Fibroblast of peridontal ligament (primary cell): Measurements from ENCODE around the gene DNAJC22.
"Not testable (repeated sequence)": the region's sequence is repeated elsewhere in the genome, so short reads cannot be mapped to it uniquely, and the experiment has no call there.

Experiments
- DNase-seq: peaks from one replicate; pipeline ENCODE4 v3.0.0-alpha.2; 2010; ENCODE audit errors: extremely low read depth

DNAJC22 gene

DNA sequence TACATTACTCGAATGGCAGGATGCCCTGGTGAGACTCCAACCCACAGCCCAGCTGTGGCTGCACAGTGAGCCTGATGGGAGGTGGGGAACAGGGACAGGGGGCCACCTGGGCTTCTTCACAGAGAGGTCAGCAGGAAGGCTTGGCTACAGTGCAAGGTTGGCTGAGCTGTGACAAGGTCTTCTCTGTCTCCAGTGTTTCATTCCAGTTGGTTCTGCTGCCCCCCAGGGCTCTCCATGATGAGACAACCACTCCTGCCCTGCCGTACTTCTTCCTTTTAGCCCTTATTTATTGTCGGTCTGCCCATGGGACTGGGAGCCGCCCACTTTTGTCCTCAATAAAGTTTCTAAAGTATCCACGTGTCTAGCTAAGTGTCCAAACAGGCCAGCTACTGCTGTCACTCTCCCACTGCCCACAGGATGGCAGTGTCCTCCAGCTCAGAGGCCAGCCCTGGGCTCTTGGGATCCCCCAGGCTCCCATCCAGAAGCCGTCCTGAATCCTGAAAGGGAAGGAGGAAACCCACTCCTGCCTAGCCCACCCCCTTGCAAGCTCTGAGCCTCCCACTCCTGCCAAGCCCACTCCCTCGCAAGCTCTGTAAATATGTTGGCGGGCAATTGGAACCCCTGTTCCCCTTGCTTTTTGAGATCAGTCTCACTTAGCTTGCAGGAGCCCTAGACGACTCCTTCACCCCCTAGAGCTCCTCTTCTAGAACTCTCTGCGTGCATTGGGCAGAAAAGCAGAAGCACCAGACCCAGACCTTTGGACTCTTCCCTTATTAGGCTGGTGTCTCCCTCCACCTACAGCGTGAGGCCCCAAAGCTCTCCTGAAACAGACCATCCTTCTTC is 15.1 kb upstream of the DNAJC22 start:
- peak; percentile 79 for DNase-seq

DNA sequence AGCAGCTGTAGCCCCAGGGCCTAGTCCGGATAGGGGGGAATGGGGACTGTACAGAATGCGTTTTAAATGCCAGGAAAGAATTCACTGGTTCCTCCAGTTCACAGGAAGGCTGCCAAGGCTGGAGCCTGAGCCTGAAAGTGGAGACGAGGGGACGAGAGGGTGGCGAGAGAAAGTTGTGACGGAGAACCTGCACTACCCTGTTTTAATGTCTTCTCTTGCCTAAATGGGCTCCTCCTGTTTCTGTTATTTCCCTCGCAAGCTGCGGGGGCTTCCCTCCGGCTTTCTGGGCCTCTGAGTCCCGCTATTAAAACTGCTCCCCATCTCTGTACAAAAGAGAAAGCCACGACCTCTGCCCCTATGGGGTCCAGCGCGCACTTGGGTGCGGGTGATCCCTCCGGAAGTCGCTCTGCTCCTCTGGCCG is 14.2 kb upstream of the DNAJC22 start:
- DNase-seq = no peak

DNA sequence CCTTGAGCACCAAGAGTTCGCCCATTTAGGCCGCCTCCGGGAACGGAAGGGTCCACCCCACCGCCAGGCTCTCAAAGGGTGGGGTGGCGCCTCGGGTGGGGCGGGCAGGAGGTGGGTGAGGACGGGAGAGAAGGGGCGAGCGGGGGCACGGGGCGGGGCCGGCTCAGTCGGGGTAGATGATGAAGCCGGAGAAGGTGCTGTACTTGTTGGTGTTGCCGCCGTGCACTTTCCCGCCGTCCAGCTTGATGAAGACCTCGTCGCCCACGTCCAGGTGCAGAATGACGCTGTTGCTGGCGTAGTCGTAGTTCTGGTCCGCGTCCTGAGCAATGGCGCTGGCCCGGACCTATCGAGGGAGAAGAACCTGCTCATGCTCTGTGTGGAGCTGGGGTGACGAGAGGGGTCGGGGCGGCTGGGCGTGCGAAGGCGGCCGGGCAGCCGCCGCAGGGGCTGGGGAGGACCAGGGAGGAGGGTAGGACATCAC is 13.8 kb upstream of the DNAJC22 start:
- DNase-seq = no peak

DNA sequence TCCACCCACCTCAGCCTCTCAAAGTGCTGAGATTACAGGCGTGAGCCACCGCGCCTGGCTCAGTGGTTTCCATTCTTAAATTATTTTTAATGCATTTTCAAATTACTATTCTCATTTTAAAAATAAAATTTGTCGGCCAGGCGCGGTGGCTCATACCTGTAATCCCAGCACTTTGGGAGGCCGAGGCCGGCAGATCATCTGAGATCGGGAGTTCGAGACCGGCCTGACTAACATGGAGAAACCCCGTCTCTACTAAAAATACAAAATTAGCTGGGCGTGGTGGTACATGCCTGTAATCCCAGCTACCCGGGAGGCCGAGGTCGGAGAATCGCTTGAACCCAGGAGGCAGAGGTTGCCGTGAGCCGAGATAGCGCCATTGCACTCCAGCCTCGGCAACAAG is 12.9 kb upstream of the DNAJC22 start:
- DNase-seq = not testable (repeated sequence)

DNA sequence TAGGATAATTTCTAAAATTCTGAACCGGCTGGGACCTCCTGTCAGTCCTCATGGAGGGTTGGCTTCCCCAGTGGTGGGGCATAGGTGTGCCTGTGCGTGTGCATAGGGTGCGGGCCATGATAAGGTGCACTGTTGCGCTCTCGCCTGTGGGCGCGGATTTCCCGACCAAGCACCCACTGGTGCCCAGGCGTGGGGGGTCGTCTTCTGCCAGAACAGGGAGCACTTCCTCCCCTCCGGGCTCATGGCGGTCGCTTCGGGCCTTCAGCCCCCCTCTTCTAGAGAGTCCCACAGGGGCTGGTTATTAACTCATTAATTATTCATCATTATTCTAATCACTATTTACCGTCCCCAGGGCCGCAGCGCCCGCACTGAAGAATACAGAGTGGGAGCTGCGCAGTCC is 12.5 kb upstream of the DNAJC22 start:
- DNase-seq = no peak

DNA sequence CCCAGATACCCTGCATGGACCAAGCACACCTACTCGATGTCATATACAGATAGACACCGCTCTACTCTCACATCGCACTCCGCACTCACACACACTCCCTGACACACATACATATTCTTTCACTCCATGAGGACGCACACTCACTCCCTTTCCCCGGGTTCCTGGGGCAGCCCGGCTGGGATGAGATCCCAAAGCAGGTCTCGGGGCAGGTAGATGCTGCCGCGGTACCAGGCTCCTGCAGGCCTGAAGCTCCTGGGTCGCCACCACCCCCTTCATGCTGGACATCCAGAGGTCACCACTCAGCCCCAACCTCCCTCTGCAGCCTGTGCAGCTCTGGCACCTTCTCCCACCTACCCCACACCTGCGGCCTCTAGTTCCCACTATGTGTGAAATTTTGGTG is 12.0 kb upstream of the DNAJC22 start:
- DNase-seq = no peak

DNA sequence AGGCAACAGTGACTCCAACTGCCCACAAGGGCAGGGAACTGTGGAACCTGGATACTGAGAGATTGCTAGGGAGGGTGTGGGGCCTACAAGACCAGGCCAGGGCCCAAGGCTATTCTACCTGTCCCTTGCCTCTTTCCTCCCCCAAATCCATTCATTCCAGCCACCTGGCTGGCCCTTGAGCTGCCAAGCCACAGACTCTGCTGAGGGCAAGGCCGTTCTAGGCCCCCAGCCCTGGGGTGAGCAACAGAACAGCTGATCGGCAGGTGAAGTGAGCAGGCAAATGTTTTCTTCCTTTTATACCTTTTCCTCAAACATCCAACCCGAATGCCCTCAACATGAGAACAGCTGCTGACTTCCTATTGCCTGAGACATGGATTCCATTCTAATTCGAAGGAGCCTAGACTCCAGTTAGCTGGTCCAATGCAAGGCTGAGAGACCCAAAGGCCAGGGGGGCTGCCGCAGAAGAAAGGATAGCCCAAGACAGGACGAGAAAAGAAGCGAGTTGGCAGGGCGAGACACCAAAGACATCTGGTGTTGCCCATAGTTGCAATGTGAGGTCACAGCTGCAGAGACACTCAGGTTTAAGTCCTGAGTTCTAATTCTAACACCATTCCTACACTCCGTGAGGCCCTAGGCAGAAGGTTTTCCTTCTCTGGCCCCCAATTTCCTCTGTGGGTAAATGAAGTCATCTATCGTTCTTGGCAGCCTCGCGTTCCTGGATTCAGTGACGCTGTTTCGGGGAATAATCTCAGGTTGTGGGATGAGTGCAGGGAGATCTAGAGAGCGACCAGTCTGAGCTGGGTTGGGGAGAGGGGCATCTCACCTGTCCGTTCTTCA is 11.4 kb upstream of the DNAJC22 start:
- no peak for DNase-seq

DNA sequence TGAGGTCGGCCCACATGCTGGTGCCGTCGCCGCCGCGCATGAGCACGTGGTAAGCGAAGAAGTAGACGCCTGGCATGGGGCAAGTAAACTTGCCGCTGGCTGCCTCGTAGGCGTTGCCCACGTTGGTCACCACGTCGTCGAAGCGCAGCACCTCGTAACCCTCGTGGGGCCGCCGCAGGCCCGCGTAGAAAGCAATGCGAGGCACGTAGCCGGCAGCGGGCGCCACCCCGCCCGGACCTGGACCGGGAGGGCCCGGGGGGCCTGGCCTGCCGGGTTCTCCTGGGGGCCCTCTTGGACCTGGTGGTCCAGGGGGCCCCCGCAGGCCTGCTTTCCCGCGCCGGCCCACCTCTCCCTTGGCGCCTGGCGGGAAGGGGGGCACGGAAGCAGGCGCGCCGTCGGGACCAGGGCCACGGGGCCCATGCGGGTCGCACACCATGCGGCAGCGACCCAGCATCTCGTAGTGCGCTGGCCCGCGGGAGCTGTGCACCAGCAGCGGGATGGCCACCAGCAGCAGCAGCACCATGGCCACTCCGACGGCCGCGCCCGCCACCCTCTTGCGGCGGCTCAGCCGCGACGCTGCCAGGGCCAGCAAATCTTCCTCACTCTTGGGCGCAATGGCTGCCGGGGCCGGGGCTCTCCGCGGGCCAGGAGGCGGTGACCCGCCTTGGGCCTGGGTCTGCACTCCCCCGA is 10.6 kb upstream of the DNAJC22 start:
- DNase-seq = no peak

DNA sequence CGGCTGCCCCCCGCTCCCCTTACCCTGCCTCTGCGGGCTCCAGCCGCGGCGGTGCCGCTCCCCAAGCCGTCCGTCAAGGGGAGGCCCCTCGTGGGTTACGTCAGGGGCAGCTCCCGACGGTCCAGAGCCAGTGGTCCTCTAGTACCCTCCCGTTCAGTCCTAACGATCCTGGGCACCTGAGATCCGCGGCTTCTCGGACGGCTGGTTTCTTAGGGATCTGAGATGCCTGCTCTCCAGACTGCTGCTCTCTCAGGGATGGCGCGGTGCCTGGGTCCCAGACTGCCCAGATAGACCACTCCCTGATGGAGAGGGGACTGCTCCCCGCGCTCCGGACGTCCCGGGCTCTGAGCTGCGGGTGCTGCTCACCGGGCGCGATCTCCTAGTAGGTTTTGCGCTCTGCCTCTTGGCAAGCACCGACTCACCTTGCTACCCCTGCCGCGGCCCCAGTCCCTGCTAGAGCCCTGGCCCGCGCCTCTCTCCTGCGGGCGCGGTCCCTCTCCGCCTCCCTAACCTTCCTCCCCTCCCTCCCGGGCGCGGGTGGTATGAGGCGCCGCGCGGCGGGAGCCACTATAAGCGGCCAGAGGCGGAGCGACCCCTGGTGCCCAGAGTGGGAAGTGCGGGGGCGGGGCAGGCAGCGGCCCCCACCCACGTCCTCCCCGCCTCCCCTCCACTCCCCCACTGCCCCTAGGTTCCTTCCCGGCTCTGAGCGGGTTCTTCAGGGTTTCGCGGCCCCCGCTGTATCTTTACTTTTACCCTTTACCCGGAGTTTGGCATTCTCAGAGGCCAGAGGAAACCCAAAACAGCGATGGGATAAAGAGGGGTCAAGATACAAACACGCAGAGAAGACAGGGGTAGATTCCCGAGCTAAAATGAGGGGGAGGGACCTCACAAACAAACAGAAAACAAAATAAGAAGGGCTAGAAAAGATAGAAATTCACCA is 9.8 kb upstream of the DNAJC22 start, which contains the start of gene C1QL4:
Gene C1QL4, minus strand, starts transcription at position 544 of the 940 bp plus-strand sequence. CDS start 711 bp downstream, outside the sequence.
- peak; percentile 39 for DNase-seq

DNA sequence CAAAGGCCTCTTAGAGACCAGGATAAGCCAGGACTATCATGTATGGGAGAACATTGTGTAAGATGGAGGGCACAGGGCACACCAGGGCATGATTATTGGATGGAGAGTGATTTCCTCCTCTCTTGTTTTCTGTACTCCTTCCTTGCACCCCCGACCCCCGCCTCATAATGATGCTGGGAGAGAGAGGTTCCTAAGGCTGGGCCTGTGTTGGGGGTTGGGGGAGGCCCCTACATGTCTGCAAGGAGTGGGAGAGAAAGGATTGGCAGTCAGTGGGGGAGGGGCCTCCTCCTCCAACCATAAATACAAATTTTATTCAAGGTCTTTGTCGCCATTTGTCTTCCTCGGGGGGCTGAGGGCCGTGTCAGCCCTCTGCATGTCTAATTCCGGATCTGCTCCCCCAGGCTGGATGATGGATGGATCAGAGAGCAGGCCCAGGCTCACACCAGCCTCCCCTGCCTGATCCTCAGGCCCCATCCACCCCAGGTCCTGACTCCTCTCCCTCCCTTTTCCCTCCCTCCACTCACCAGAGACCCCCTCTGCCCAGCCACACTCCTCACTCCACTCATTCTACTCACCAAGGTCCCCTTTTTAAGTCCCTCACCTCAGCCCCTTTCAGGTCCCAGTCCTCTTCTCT is 7.7 kb upstream of the DNAJC22 start:
- DNase-seq = no peak

DNA sequence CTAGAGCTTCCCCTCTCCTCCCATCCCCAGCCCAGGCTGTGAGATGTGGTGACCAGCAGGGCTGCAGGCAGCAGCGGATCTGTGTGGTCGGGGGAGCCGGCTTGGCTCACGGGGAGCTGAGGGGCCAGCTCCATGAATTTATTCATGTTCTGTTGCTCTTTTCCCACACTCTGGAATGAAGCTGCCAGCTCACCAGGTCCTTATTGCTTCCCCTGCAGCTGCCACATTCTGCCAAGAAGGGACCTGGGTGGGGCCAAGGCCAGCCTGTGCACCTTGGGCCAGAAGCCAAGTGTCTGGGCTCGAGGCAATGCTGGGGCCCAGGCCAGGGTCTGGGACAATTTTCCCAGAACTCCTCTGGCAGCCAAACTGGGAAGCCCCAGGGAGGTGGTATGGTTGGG is 7.2 kb upstream of the DNAJC22 start:
- DNase-seq = no peak

DNA sequence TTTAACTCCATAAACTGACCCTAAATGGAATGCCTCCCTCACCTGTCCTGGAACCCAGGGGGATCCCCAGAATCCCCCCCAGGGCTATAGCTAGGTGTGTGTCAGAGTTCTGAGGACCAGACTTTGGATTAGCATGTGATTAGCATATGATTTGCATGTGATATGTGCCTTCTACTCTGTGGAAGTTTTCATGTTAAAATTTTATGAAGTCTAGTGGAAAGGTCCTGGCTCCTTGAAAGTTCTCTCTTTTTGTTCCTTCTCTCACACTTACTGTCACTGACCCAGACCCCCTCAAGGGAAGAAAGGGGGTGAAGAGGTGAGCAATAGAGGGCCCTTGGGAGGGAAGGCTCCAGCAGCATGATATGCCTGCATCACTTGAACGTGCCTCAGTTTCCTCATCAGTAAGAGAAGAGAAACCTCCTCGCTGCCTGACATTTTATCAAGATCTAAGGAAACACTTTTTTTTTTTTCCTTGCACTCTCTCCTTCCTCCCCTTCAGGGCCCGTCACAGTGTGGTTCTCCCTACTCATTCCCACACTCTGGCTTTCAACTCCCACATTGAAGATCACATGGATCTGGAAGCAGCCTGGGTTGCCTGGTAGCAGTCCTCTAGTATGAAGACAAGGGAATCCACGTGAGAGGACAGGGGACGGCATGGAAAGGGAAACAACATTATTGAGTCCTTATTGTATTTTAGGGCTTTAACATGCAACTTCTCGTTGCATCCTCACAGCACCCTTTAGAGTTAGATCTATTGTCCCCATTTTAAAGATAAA is 6.4 kb upstream of the DNAJC22 start:
- DNase-seq = no peak

DNA sequence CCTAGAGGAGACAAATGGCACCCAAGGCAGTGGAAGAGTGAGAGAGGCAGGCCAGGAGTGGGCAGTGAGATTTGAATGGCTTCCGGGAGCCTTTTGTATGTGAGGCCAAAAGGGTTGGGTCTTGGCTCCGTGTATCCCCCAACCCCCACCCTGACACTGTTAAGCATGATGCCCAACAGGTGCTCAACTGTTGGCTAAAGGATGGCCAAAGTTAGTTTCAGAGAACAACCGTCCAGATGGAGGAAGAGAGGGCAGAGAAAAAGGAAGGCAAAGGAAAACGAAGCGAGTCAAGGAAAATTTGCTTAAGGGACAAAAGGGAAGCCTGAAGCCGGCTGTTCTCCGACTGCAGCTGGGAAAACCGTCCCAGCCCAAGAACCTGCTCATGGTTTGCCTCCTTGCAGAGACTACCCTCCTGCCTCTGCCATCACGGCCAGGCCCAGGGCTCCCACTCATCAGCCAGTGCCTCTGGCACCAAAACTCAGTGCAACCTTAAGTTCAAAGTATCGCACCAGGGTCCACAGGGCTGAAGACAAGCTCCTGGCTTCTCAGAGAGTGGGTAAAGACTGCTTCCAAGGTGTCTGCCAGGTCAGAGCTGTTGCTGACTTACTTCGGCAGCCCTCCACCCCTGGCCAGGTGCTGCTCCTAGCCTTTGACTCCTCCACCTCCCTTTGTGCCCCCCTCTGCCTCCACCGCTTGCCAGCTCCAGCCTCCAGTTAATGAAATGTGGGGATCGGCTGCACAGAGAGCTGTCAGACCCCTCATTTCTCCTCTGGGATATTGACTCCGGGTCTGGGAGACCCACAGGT is 5.5 kb upstream of the DNAJC22 start:
- no peak for DNase-seq

DNA sequence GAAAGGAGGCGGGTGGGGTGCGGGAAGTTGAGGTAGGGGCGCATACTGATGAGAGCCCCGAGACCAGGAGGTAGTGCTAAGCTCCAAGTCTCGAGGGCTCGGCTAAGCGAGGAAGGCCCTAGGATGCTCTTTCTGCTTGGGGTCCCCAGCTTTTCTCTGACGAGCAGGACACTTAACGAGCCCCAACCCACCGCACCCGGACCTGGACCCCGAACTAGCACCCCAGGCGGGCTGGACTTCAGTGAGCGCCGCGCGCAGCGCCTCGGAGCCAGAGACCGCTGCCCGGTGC is 5.0 kb upstream of the DNAJC22 start:
- no peak for DNase-seq

DNA sequence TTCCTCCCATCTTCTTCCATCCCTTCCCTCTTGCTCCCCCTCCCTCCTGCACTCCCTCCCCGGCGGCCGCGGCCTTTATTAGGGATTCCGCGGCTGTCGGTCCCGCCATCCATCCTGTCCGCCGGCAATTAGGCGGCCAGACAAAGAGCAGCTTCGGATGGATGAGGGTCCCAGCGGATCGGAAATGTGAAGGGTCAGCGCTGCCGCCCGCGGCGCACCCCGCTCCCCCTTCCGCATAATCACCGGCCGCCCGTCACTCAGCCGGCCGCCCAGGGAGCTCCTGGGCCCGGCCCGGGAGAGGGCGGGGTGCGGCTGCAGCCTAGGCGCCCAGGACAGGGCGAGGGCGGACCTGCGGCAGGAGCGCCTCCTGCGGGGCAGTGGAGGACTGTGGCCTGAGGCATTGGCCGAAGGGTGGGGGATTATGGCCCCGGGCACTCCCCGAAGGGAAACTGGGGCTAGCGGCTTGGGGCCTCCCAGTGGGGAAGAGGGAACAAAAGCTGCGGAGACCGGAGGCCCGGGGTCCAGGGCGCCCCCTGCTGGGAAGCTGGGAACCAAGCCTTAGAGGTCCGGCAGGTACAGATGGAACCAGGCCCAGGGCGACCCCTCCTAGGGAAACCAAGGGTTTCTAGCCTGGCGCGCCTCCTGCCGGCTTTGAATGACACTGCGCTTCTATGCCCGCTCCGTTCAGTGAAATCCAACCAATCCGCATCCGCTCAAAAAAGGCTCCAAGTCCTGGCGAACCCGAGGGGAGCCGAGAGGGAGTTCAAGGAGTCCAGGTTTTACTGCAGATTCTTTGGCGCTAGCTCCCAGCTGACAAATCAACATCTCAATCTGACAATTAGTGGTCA is 4.4 kb upstream of the DNAJC22 start:
- peak; percentile 56 for DNase-seq

DNA sequence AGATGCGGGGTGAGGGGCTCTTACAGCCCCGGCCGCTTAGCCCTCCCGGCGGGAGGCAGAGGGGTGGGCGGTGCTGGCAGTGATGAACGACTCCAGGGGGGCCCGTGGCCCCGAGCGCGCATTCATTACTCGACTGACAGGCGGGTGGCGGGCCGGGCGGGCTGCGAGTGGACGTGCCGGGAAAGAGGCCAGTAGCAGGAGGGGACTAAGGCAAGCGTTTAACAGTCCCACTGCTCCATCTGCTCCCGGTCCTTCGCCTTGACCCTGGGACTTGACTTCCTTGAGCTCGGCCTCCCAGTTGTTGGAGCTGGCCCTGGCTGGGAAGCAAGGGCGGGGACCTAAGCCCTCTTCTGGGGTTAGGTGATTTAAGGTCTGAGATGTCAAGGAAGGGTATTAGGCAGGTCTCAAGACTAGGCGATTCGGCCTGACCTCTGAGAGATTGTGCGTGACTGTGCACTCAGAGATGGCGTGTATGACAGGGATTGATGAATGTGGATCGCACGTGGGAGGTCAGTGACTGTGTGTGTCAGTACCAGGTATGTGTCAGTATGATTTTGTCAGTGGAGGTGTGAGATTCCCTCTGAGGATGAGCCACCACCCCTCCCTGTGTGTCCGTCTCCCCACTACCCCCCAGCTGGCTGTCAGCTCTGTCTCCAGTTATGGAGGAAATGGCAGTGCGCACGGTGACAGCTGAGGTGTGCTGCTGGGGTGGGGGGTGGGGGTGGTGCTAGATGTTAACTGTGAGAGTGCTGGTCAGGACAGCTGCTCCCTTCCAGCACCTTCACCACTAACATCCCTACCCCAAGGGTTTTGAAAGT is 3.6 kb upstream of the DNAJC22 start:
- no peak for DNase-seq

DNA sequence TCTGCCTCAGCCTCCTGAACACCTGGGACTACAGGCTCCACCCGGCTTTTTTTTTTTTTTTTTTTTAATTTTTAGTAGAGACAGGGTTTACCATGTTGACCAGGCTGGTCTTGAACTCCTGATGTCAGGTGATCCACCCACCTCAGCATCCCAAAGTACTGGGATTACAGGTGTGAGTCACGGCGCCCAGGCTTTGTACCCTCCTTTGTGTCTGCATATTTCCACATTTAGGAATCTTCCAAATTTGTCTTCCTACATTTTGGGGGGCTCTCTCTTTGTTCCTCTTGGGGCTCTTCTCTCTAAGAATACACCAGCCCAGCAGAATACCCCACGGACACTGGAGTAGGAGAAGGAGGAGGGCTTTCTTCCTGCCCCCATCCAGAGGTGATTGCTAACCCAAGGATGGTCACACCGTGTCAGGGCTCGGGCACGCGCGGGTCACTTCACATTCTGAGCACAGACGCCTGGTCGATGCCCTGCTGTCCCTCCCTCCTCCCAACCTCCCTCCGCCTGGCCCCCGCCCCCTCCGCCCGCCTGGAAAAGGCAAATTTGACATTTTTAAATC is 2.1 kb upstream of the DNAJC22 start:
- no peak for DNase-seq
